ENCODE results near the gene TBXA2R.

Gene TBXA2R

GRCh38 chr19:3618811-3619630 lies 12.3 kb upstream of the TBXA2R start:
- DNase-seq: no peak

GRCh38 chr19:3618144-3618810 lies 11.6 kb upstream of the TBXA2R start:
- no peak for DNase-seq

GRCh38 chr19:3617463-3617862 lies 10.8 kb upstream of the TBXA2R start:
- DNase-seq: no peak

GRCh38 chr19:3615524-3616135 lies 9.0 kb upstream of the TBXA2R start:
- DNase-seq: no peak

GRCh38 chr19:3614858-3615505 lies 8.3 kb upstream of the TBXA2R start:
- DNase-seq: no peak

- DNase-seq: no peak
Observed at GRCh38 chr19:3613818-3614661, 7.4 kb upstream of the TBXA2R start.

- DNase-seq: no peak
Observed at GRCh38 chr19:3612901-3613741, 6.4 kb upstream of the TBXA2R start.

GRCh38 chr19:3612330-3612729 lies 5.7 kb upstream of the TBXA2R start:
- DNase-seq: no peak

- no peak for DNase-seq
Observed at GRCh38 chr19:3611841-3612240, 5.2 kb upstream of the TBXA2R start.

GRCh38 chr19:3610745-3611717 lies 4.4 kb upstream of the TBXA2R start:
- DNase-seq: no peak

GRCh38 chr19:3609779-3610719 lies 3.4 kb upstream of the TBXA2R start:
- no peak for DNase-seq

GRCh38 chr19:3608750-3609322 lies 2.2 kb upstream of the TBXA2R start:
- no peak for DNase-seq

- no peak for DNase-seq
Observed at GRCh38 chr19:3608079-3608641, 1.5 kb upstream of the TBXA2R start.

- DNase-seq: no peak
Observed at GRCh38 chr19:3607303-3608078, 816 bp upstream of the TBXA2R start.

- peak; percentile 44 for DNase-seq
Observed at GRCh38 chr19:3606174-3606689, 443 bp downstream of the TBXA2R start.

- no peak for DNase-seq
Observed at GRCh38 chr19:3605770-3606169, 905 bp downstream of the TBXA2R start.

- DNase-seq: no peak
Observed at GRCh38 chr19:3605361-3605760, 1.3 kb downstream of the TBXA2R start.

Data from DMS153 (cell line).